SK-N-MC (cell line): ENCODE measurements around the gene HDHD5.

Experiments
- EZH2 ChIP-seq: fragments of 200-600 bp; sonication (generic); IDR thresholded peaks from one replicate; pipeline ENCODE4 v1.6.1; 2017; ENCODE audit warnings: antibody characterized with exemption
- FOXP2 ChIP-seq: optimal IDR thresholded peaks from 2 replicates; pipeline ENCODE3; 2011; ENCODE audit warnings: mild to moderate bottlenecking, moderate library complexity; ENCODE audit not compliant: insufficient read depth; ENCODE audit errors: extremely low read length, control extremely low read depth
- POLR2AphosphoS5 ChIP-seq: IDR thresholded peaks from 2 replicates; pipeline ENCODE4 v1.6.1; 2012; ENCODE audit warnings: mild to moderate bottlenecking, low read depth, low read length, borderline replicate concordance

DNA sequence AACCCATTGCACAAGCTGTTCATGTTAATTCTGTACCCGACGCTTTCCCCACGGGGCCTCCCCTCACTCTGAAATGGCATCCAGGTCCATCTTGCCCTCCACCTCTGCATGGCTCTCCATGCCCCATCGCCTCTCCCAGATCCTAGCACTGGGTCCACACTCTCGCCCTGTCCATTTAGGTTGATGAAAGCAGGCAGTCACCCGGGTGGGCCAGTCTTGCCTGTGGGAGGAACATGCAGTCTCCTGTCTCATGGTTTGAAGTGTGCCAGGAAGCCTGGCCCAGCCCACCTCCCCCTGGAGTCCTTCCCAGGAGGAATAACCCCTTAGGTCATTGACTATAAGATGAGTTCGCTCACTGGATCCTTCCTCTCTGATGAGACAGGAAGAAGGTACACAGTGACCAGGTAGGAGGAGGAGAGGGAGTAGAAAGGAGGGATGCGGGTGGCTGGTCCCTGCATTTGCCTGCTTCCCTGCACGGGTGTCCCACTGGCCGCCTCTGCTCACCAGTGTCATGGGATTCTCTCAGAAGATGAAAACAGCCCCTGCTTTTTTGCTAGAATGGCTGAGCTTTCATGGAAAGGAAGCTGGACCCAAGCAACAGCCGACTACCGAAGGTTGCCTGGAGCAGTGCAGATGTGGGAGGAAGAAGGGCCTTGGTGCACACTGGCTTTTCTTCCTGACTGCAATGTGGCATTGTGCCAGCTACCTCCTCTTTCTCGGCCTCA, 44.7 kb downstream of the HDHD5 start:
- TF ChIP-seq POLR2AphosphoS5, result no peak
- no peak for TF ChIP-seq EZH2
- TF ChIP-seq FOXP2, result no peak
